ENCODE results near the gene SEC16A.

Gene SEC16A

GRCh38 chr9:136455043-136456002 lies 27.5 kb downstream of the SEC16A start:
- Histone ChIP-seq H4K20me1 (ENCODE audit: insufficient read depth) (no peaks in the 10 kb centered on the region), H3K9ac (no peak overlapping the region), H3K27ac (no peak overlapping the region), H3K27me3 (ENCODE audit: insufficient read depth, low read depth) (no peaks in the 10 kb centered on the region), H3K4me2 (no peak overlapping the region), H3K4me3 (IDR thresholded peaks at IDR 0.05; ENCODE audit: insufficient read depth, low read depth, low read length) (no peak overlapping the region), H3K36me3 (ENCODE audit: insufficient read depth) (peaks cover 21% of the 10 kb centered on the region; the same call in 1 of the 2 replicates), H3K4me1 (ENCODE audit: low read depth, poor library complexity, severe bottlenecking) (no peaks in the 10 kb centered on the region), H3K79me2 (ENCODE audit: insufficient read depth, low read depth) (no peaks in the 10 kb centered on the region), H2AFZ (ENCODE audit: low read depth) (no peak overlapping the region)
- TF ChIP-seq CTCF (conservative IDR thresholded peaks at IDR 0.05; ENCODE audit: low read depth, low read length), result no peak

DNA sequence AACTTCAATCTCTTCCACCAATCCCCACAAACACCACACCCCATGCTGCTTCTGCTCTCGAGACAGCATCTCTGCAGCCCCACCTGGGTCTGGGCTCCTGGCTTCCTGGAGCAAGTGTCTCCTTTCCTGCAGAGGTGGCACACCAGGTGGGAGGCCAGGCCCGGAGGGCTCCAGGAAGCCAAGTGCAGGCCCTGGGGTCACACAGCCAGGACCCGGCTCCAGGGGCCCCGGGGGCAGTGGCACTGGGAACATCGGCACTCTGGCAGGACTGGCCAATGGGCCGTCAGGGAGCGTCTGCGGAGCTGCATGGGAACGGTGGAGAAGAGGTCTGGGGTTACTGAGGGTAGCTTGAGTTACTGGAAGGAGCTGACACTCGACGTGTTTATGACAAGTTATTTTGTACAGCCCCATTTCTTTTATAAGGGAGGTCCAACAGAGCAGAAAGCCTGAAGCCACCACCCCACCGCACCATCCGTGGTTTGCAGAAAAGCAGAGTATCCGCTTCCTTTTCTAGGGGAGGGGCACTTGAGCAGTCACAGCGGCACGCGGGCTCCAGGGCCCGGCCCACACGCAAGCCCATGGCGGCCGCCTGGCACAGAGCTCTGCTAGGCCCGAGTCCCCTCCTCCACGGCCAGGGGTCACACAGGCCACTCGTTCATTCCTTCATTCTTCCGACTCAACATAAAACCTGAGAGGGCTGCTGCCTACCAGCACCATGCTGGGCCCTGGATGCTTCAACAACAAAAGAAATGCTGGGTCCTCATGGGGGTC lies 28.6 kb downstream of the SEC16A start:
- Histone ChIP-seq H3K4me3 (IDR thresholded peaks at IDR 0.05; ENCODE audit: insufficient read depth, low read depth, low read length) (no peak overlapping the region), H3K9ac (no peak overlapping the region), H3K4me1 (ENCODE audit: low read depth, poor library complexity, severe bottlenecking) (no peaks in the 10 kb centered on the region), H3K36me3 (ENCODE audit: insufficient read depth) (peaks cover 17% of the 10 kb centered on the region; the same call in 1 of the 2 replicates), H3K79me2 (ENCODE audit: insufficient read depth, low read depth) (no peaks in the 10 kb centered on the region), H3K4me2 (no peak overlapping the region), H3K27ac (no peak overlapping the region), H4K20me1 (ENCODE audit: insufficient read depth) (no peaks in the 10 kb centered on the region), H2AFZ (ENCODE audit: low read depth) (no peak overlapping the region), H3K27me3 (ENCODE audit: insufficient read depth, low read depth) (no peaks in the 10 kb centered on the region)
- TF ChIP-seq CTCF (conservative IDR thresholded peaks at IDR 0.05; ENCODE audit: low read depth, low read length), result no peak

- Histone ChIP-seq H3K4me1 (ENCODE audit: low read depth, poor library complexity, severe bottlenecking) (no peaks in the 10 kb centered on the region), H4K20me1 (ENCODE audit: insufficient read depth) (no peaks in the 10 kb centered on the region), H2AFZ (ENCODE audit: low read depth) (no peak overlapping the region), H3K9ac (no peak overlapping the region), H3K36me3 (ENCODE audit: insufficient read depth) (peaks cover 17% of the 10 kb centered on the region; the same call in 1 of the 2 replicates), H3K4me3 (IDR thresholded peaks at IDR 0.05; ENCODE audit: insufficient read depth, low read depth, low read length) (no peak overlapping the region), H3K27me3 (ENCODE audit: insufficient read depth, low read depth) (no peaks in the 10 kb centered on the region), H3K27ac (no peak overlapping the region), H3K4me2 (no peak overlapping the region), H3K79me2 (ENCODE audit: insufficient read depth, low read depth) (no peaks in the 10 kb centered on the region)
- TF ChIP-seq CTCF (conservative IDR thresholded peaks at IDR 0.05; ENCODE audit: low read depth, low read length), result no peak
Observed at GRCh38 chr9:136453326-136453725, 29.5 kb downstream of the SEC16A start.

DNA sequence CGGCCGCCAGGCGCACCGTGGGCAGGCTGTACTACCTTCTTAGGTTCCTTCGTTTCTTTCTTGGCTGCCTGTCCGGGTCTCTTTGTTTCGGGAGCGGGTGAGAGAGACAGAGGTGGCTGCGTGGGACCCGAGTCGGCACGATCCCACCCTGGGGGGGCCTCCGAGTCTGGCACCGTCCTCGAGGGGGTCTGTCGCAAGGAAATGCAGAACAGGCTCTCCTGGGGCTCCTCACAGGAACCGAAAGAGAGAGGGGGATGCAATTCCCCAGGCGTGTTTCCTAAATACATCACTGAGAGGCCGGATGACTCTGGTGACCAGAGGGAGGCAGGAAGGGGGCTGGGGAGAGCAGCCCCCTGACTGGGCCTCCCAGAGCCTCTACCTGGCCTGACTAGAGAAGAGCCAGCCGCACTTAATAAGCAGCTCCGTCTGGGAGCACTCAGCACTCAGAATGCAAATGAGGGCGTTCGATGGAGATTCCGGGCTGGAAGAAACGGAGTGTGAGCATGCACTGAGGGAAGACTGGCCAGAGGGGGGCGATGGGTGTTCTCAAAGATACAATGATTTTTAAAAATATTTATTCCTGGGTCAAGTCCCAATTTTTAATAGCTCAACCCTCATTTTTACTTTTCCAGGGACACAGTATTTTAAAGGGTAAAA lies 31.5 kb downstream of the SEC16A start:
- Histone ChIP-seq H3K79me2 (ENCODE audit: insufficient read depth, low read depth) (no peaks in the 10 kb centered on the region), H3K9ac (no peak overlapping the region)

More for the DNA sequence above, 31.5 kb downstream of the SEC16A start:
- Histone ChIP-seq H3K27me3 (ENCODE audit: insufficient read depth, low read depth) (no peaks in the 10 kb centered on the region), H3K4me3 (IDR thresholded peaks at IDR 0.05; ENCODE audit: insufficient read depth, low read depth, low read length) (no peak overlapping the region), H3K4me2 (no peak overlapping the region), H2AFZ (ENCODE audit: low read depth) (no peak overlapping the region), H4K20me1 (ENCODE audit: insufficient read depth) (no peaks in the 10 kb centered on the region), H3K27ac (no peak overlapping the region), H3K36me3 (ENCODE audit: insufficient read depth) (peaks cover 5% of the 10 kb centered on the region; the same call in 1 of the 2 replicates), H3K4me1 (ENCODE audit: low read depth, poor library complexity, severe bottlenecking) (no peaks in the 10 kb centered on the region)
- no peak for TF ChIP-seq CTCF (conservative IDR thresholded peaks at IDR 0.05; ENCODE audit: low read depth, low read length)
